Esophagus muscularis mucosa (tissue), 4 donors: Measurements from ENCODE around the gene CCL3. TPM values are rescaled to one million over a fixed set of nuclear protein-coding genes. Genes with fewer than 3 reads are reported as not detected.

Experiments
- DNase-seq: peaks from one replicate; pipeline ENCODE4 v3.0.0-alpha.2; 2017; ENCODE audit errors: extremely low spot score
- H3K27ac ChIP-seq, 4 donors: fragments of 200-600 bp; sonication (generic); replicated peaks in 1 of 4; 1 replicate in 3 of 4; 2 replicates in 1 of 4; pipeline ENCODE4 v1.5.1; 2016 to 2019; ENCODE audit warnings: mild to moderate bottlenecking in 1 of 4
- H3K27me3 ChIP-seq, 4 donors: fragments of 200-600 bp; sonication (generic); one replicate each; pipeline versions ENCODE4 v1.5.1 to v1.6.0; 2016 to 2019
- H3K36me3 ChIP-seq, 4 donors: fragments of 200-600 bp; sonication (generic); one replicate each; pipeline ENCODE4 v1.5.1; 2016 to 2019
- H3K4me1 ChIP-seq, 4 donors: fragments of 200-600 bp; sonication (generic); one replicate each; pipeline ENCODE4 v1.5.1; 2016 to 2019
- H3K4me3 ChIP-seq, 4 donors: fragments of 200-600 bp; sonication (generic); 1 replicate in 2 of 4; 2 replicates in 2 of 4; pipeline ENCODE4 v1.5.1; 2016 to 2019; ENCODE audit warnings: mild to moderate bottlenecking in 4 of 4, moderate library complexity in 1 of 4
- H3K9me3 ChIP-seq, 4 donors: fragments of 200-600 bp; sonication (generic); 1 replicate in 3 of 4; 2 replicates in 1 of 4; pipeline ENCODE4 v1.5.1; 2016 to 2019
- EP300 ChIP-seq: sonication (generic); formaldehyde crosslinking; IDR thresholded peaks from one replicate; pipeline ENCODE4 v1.6.1; 2017; ENCODE audit warnings: antibody characterized with exemption
- POLR2A ChIP-seq: fragments of 450-650 bp; IDR thresholded peaks from one replicate; pipeline ENCODE4 v1.6.1; 2017; ENCODE audit warnings: antibody characterized with exemption, moderate library complexity, mild to moderate bottlenecking, low read depth
- POLR2AphosphoS5 ChIP-seq, 2 donors: sonication (generic); formaldehyde crosslinking; IDR thresholded peaks; one replicate each; pipeline ENCODE4 v1.6.1; 2017; ENCODE audit warnings: antibody characterized with exemption in 2 of 2
- WGBS: methylation state at CpG from one replicate; pipeline ENCODE4 v1.1.5; 2018; 5-methylcytosine and 5-hydroxymethylcytosine counted together
- intact Hi-C: fragments of 100-400 bp; cut with DNase I; formaldehyde crosslinking; loops from one replicate; pipeline ENCODE4 v1.15.1; 2023
- total RNA-seq, 4 donors: library from RNA; depleted of rRNA; stranded (reverse); fragments of >200 nt; gene quantifications; one replicate each; pipeline versions ENCODE4 v1.1.0 to v1.2.1, GENCODE V29; 2016
- TF ChIP-seq, protein P1 (sequence below), 3 experiments: fragments of 200-600 bp in 2 of 3; fragments of 450-650 bp in 1 of 3; sonication (generic) in 2 of 3; IDR thresholded peaks; one replicate each; pipeline ENCODE4 v1.5.1; 2017 to 2019; ENCODE audit warnings: antibody characterized with exemption in 3 of 3, mild to moderate bottlenecking in 2 of 3, moderate library complexity in 1 of 3

CCL3 gene
- total RNA-seq, 4 donors from 2014 or later, result 0.33 to 1.3 TPM; not detected in 2

DNA sequence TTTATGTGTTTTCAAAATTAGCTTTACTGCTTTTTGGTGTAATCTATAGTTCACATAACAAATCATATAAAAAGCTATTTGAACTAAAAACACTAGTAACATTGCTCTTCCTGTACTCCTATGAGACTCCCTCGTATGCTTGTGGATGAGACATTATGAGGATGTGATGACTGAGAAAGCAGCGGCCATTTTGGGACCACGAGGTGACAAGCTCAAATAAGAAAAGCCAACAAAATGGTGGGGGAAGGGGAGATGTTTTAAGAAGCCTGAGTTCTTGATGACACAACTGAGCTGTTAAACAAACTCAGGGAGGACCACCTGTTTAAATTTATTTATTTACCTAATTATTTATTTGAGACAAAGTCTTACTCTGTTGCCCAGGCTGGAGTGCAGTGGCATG, 21.4 kb downstream of the CCL3 start:
- WGBS, result 82% methylated on average over 3 of the region's 3 CpGs
- Histone ChIP-seq H3K9me3 (no peaks in the 10 kb centered on the region), H3K4me3 (no peak overlapping the region), H3K27ac (no peak overlapping the region), H3K36me3 (no peaks in the 10 kb centered on the region), H3K4me1 (no peaks in the 10 kb centered on the region), H3K27me3 (peaks cover 0 to 15% (median 0%) of the 10 kb centered on the region in 4 donors)
- intact Hi-C loops, result loop anchor here (10.0 kb wide), 1 partner anchor 54 kb away; the partner anchor contains the start of gene CCL23
- TF ChIP-seq, protein P1, sequence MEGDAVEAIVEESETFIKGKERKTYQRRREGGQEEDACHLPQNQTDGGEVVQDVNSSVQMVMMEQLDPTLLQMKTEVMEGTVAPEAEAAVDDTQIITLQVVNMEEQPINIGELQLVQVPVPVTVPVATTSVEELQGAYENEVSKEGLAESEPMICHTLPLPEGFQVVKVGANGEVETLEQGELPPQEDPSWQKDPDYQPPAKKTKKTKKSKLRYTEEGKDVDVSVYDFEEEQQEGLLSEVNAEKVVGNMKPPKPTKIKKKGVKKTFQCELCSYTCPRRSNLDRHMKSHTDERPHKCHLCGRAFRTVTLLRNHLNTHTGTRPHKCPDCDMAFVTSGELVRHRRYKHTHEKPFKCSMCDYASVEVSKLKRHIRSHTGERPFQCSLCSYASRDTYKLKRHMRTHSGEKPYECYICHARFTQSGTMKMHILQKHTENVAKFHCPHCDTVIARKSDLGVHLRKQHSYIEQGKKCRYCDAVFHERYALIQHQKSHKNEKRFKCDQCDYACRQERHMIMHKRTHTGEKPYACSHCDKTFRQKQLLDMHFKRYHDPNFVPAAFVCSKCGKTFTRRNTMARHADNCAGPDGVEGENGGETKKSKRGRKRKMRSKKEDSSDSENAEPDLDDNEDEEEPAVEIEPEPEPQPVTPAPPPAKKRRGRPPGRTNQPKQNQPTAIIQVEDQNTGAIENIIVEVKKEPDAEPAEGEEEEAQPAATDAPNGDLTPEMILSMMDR (IDR thresholded peaks at IDR 0.05), result no peak
- no peak for TF ChIP-seq POLR2A
- TF ChIP-seq POLR2AphosphoS5 (IDR thresholded peaks at IDR 0.05), result no peak
- no peak for TF ChIP-seq EP300
- no peak for DNase-seq

GRCh38 chr17:36066365-36066985, 23.5 kb downstream of the CCL3 start:
- intact Hi-C loops, result loop anchor here (10.0 kb wide), 1 partner anchor 52 kb away; the partner anchor contains the start of gene CCL23

GRCh38 chr17:36063786-36064541, 26.0 kb downstream of the CCL3 start, which contains the start of gene CCL18:
Gene CCL18 (plus strand): TSS chr17:36064272. CDS start chr17:36064343, 71 bp downstream.
- Histone ChIP-seq H3K27me3 (peaks cover 0 to 8% (median 0%) of the 10 kb centered on the region in 4 donors), H3K36me3 (no peaks in the 10 kb centered on the region), H3K9me3 (no peaks in the 10 kb centered on the region), H3K4me1 (no peaks in the 10 kb centered on the region), H3K27ac (no peak within 1 kb of the TSS), H3K4me3 (no peak within 1 kb of the TSS)
- no peak for DNase-seq
- TF ChIP-seq POLR2AphosphoS5 (IDR thresholded peaks at IDR 0.05) (no peak), EP300 (no peak), POLR2A (no peak)
- TF ChIP-seq, protein P1 (IDR thresholded peaks at IDR 0.05), result no peak
- 67% methylated on average over 3 of the region's 5 CpGs for WGBS
- intact Hi-C loops, result loop anchor here (10.0 kb wide), 1 partner anchor 49 kb away; the partner anchor contains the start of gene CCL23

More at GRCh38 chr17:36066365-36066985, 23.5 kb downstream of the CCL3 start:
- WGBS, result 90% methylated on average over 6 of the region's 6 CpGs
- DNase-seq, result no peak
- Histone ChIP-seq H3K27ac (no peak overlapping the region), H3K4me3 (no peak overlapping the region), H3K4me1 (no peaks in the 10 kb centered on the region), H3K27me3 (peaks cover 0 to 8% (median 0%) of the 10 kb centered on the region in 4 donors), H3K9me3 (no peaks in the 10 kb centered on the region), H3K36me3 (no peaks in the 10 kb centered on the region)
- TF ChIP-seq POLR2A (no peak), EP300 (no peak), POLR2AphosphoS5 (IDR thresholded peaks at IDR 0.05) (no peak)
- TF ChIP-seq, protein P1 (IDR thresholded peaks at IDR 0.05), result no peak

DNA sequence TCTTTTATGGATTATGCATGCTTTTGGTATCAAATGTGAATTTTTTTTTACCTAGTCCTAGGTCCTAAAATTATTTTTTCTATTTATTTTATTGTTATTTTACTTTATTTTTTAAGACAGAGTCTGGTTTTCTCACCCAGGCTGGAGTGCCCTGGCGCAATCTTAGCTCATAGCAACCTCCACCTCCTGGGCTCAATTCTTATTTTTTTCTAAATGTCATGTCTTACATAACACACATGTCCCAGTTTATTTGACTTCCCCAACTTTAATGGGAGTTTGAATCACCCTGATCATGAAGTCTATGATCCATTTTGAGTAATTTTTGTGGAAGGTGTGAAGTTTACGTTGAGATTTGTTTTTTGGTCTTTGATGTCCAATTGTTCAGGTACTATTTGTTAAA, 29.1 kb downstream of the CCL3 start:
- no peaks in the 10 kb centered on the region for H3K36me3 ChIP-seq
- peaks cover 0 to under 1% (median 0%) of the 10 kb centered on the region in 4 donors for H3K27me3 ChIP-seq
- H3K4me1 ChIP-seq, result no peaks in the 10 kb centered on the region
- TF ChIP-seq POLR2A (no peak), POLR2AphosphoS5 (IDR thresholded peaks at IDR 0.05) (no peak), EP300 (no peak)
- TF ChIP-seq, protein P1 (IDR thresholded peaks at IDR 0.05), result no peak
- no peak for DNase-seq
- intact Hi-C loops, result loop anchor here (10.0 kb wide), 1 partner anchor 46 kb away; the partner anchor contains the start of gene CCL23
- 84% methylated on average over 2 of the region's 2 CpGs for WGBS
- no peak overlapping the region for H3K4me3 ChIP-seq
- no peak overlapping the region for H3K27ac ChIP-seq
- no peaks in the 10 kb centered on the region for H3K9me3 ChIP-seq
